ENCODE results near the gene EIF2S1.

DNA sequence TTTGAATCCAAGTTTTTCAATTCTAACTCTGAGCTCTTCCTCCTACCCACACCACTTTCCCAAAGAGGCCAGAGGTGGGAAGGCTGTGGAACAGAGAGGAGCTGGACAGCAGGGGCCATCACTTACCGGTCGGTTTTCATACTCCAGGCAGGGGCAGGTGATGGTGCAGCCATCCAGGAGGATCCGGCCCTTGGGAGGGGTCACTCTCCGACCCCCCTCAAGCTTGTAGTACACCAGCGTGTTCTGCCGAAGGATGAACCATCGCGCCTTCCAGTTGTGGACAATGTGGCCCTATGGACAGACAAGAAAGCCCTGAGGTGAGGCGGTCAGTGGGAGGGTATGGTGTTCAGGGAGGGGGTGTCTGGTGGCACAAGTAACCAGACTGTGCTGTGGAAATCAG, 37.4 kb downstream of the EIF2S1 start:
- TF ChIP-seq, protein P1, sequence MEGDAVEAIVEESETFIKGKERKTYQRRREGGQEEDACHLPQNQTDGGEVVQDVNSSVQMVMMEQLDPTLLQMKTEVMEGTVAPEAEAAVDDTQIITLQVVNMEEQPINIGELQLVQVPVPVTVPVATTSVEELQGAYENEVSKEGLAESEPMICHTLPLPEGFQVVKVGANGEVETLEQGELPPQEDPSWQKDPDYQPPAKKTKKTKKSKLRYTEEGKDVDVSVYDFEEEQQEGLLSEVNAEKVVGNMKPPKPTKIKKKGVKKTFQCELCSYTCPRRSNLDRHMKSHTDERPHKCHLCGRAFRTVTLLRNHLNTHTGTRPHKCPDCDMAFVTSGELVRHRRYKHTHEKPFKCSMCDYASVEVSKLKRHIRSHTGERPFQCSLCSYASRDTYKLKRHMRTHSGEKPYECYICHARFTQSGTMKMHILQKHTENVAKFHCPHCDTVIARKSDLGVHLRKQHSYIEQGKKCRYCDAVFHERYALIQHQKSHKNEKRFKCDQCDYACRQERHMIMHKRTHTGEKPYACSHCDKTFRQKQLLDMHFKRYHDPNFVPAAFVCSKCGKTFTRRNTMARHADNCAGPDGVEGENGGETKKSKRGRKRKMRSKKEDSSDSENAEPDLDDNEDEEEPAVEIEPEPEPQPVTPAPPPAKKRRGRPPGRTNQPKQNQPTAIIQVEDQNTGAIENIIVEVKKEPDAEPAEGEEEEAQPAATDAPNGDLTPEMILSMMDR (IDR thresholded peaks at IDR 0.05) = no peak
- TF ChIP-seq, protein P2, sequence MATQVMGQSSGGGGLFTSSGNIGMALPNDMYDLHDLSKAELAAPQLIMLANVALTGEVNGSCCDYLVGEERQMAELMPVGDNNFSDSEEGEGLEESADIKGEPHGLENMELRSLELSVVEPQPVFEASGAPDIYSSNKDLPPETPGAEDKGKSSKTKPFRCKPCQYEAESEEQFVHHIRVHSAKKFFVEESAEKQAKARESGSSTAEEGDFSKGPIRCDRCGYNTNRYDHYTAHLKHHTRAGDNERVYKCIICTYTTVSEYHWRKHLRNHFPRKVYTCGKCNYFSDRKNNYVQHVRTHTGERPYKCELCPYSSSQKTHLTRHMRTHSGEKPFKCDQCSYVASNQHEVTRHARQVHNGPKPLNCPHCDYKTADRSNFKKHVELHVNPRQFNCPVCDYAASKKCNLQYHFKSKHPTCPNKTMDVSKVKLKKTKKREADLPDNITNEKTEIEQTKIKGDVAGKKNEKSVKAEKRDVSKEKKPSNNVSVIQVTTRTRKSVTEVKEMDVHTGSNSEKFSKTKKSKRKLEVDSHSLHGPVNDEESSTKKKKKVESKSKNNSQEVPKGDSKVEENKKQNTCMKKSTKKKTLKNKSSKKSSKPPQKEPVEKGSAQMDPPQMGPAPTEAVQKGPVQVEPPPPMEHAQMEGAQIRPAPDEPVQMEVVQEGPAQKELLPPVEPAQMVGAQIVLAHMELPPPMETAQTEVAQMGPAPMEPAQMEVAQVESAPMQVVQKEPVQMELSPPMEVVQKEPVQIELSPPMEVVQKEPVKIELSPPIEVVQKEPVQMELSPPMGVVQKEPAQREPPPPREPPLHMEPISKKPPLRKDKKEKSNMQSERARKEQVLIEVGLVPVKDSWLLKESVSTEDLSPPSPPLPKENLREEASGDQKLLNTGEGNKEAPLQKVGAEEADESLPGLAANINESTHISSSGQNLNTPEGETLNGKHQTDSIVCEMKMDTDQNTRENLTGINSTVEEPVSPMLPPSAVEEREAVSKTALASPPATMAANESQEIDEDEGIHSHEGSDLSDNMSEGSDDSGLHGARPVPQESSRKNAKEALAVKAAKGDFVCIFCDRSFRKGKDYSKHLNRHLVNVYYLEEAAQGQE (IDR thresholded peaks at IDR 0.05; ENCODE audit: insufficient read depth in 1 of 2, low read depth in 2 of 2, low read length in 1 of 2) = no peak
- TF ChIP-seq POLR2AphosphoS5 (IDR thresholded peaks at IDR 0.05; ENCODE audit: low read depth, low read length) (no peak), TCF7L2 (IDR thresholded peaks at IDR 0.05; ENCODE audit: low read depth, low read length) (no peak), SIN3A (IDR thresholded peaks at IDR 0.05; ENCODE audit: borderline replicate concordance, insufficient read depth, low read depth, low read length) (no peak)

All from Panc1 (cell line).